LNCAP (cell line): ENCODE measurements around the gene ATP6AP1.

Experiments used
- TF ChIP-seq, protein P1 (sequence below): fragments of 450-650 bp; IDR thresholded peaks from 2 replicates; pipeline ENCODE4 v1.5.1; 2017; ENCODE audit warnings: mild to moderate bottlenecking

ATP6AP1 gene

DNA sequence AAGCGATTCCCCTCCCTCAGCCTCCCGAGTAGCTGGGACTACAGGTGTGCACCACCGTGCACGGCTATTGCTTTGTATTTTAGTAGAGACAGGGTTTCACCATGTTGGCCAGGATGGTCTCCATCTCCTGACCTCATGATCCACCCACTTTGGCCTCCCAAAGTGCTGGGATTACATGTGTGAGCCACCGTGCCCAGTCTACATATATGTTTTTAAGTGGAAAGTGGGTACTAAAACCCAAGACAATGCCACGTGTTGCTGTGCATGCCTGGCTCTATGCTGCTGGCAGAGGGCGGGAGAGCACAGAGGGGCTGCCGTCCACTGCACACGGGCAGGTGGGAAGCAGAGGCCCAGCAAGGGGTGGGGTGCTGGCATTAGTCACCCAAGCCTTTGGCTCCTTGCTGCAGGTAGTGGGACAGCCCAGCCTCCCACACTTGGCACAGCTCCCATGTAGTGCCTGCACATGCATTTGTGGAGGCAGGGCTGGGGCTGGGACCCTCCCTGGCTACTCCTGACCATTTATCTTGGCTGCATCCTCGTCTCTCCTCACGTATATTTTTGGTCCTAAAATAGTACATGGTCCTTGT, 45.9 kb upstream of the ATP6AP1 start:
- TF ChIP-seq, protein P1, sequence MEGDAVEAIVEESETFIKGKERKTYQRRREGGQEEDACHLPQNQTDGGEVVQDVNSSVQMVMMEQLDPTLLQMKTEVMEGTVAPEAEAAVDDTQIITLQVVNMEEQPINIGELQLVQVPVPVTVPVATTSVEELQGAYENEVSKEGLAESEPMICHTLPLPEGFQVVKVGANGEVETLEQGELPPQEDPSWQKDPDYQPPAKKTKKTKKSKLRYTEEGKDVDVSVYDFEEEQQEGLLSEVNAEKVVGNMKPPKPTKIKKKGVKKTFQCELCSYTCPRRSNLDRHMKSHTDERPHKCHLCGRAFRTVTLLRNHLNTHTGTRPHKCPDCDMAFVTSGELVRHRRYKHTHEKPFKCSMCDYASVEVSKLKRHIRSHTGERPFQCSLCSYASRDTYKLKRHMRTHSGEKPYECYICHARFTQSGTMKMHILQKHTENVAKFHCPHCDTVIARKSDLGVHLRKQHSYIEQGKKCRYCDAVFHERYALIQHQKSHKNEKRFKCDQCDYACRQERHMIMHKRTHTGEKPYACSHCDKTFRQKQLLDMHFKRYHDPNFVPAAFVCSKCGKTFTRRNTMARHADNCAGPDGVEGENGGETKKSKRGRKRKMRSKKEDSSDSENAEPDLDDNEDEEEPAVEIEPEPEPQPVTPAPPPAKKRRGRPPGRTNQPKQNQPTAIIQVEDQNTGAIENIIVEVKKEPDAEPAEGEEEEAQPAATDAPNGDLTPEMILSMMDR: no peak

DNA sequence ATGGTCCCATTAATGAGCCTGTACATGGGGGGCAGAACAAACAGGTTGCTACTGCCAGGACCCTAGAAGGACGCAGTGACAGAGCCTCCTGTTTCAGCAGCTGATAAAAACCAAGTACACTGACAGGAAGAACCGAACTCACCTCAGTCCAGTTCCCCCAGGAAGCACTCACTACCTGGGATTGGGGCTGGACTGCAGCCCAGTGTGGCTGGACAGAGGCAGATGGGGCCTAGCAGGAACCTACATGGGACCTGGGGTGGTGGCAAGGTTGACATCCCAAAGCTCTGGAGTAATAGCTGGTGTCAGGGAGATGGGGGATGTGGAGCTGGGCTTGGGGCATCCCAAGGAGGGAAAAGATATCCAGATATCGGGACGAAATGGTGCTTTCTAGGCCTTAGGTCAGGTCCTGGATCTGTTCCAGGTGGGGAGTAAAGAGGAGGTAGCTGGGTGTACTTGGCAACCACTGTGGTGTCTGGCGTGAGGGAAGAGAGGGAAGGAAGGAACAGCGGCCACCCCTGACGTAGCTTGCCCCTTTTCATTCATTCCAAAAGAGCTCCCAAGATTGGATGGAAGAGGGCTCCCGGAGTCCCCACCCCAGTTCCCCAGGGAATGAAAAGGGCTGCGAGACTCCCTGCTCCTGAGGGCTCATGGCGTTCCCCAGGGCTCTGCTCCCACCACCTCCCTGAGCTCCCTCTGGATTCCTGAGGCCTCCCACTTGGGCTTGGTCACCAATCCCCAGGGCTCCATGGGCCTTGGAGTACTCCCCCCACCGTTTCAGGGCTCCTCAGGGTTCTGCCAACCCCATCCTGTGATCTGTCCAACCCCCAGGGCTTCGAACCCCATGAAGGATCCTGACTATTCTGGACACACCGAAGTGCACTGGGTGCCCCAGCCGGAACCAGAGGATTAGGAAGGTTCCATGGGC, 44.9 kb upstream of the ATP6AP1 start:
- TF ChIP-seq, protein P1: no peak

- TF ChIP-seq, protein P1: peak; percentile 10; the same call in 1 of the 2 replicates
Measured at GRCh38 chrX:154384284-154384892, 44.1 kb upstream of the ATP6AP1 start.

DNA sequence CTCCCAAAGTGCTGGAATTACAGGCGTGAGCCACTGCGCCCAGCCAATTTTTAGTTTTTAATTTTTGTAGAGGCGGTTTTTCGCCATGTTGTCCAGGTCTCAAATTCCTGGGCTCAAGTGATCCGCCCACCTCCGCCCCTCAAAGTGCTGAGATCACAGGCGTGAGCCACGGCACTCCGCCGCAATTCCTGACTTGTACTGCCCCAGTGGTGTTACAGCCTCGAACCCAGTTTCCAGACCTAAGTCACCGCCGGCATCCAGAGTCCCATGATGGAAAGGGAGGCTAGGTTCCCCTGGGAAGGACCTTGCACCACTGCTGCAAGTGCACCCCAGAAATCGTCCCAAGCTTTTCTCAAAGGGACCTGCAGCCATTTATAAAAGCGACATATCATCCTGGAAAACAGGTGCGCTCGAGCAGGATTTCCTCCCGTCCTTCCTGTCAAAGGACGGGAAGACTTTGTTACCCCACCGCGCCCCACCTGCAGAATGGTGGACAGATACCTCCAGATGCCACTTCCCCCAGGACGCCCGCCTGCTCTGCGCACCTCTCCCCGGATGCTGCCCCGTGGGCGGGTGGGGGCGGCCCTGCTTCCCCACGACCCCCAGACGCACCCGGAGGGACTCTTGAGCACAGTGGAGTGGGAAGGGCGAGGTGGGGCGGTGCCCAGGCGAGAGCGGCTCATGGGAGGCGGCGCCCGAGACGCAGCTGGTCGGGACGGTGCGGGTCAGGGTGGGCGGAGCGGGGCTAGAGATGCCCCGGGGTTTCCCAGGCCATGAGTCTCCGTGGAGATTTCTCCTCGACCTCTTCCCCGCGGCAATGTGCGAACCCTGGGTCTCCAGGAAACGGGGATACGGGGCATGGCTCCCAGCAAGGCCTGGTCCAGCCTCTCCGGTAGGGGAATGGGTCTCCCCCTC, 31.2 kb upstream of the ATP6AP1 start:
- TF ChIP-seq, protein P1: no peak

- TF ChIP-seq, protein P1: no peak
Measured at GRCh38 chrX:154397888-154398667, 30.4 kb upstream of the ATP6AP1 start, which contains the start of gene RPL10. RPL10 (plus strand) TSS chrX:154398377; CDS start chrX:154398520, 143 bp downstream.

GRCh38 chrX:154398668-154399526, 29.6 kb upstream of the ATP6AP1 start:
- TF ChIP-seq, protein P1: peak; percentile 76
